Suppressor macrophage treated with lipopolysaccharide for 4 hours (primary cell): ENCODE data around the gene RIT2.

Experiments
- DNase-seq: peaks from one replicate; pipeline ENCODE4 v3.0.0-alpha.2; 2020

Gene RIT2

GRCh38 chr18:43080671-43081070 is 34.8 kb downstream of the RIT2 start:
- DNase-seq = no peak

GRCh38 chr18:43079422-43079821 is 36.1 kb downstream of the RIT2 start:
- no peak for DNase-seq

GRCh38 chr18:43078478-43079092 is 36.9 kb downstream of the RIT2 start:
- no peak for DNase-seq

GRCh38 chr18:43077510-43078308 is 37.8 kb downstream of the RIT2 start:
- no peak for DNase-seq

- no peak for DNase-seq
Measured at GRCh38 chr18:43073771-43074170, 41.7 kb downstream of the RIT2 start.

- no peak for DNase-seq
Measured at GRCh38 chr18:43068781-43069180, 46.7 kb downstream of the RIT2 start.

- DNase-seq = no peak
Measured at GRCh38 chr18:43067570-43067969, 47.9 kb downstream of the RIT2 start.

- DNase-seq = no peak
Measured at GRCh38 chr18:43061816-43062215, 53.7 kb downstream of the RIT2 start.

GRCh38 chr18:43061318-43061717 is 54.2 kb downstream of the RIT2 start:
- DNase-seq = no peak

- no peak for DNase-seq
Measured at GRCh38 chr18:43060020-43060419, 55.5 kb downstream of the RIT2 start.

GRCh38 chr18:43054815-43055519 is 60.5 kb downstream of the RIT2 start:
- no peak for DNase-seq

GRCh38 chr18:43049021-43049420 is 66.5 kb downstream of the RIT2 start:
- DNase-seq = no peak

- DNase-seq = no peak
Measured at GRCh38 chr18:43046322-43046721, 69.2 kb downstream of the RIT2 start.

- DNase-seq = no peak
Measured at GRCh38 chr18:43043626-43044025, 71.9 kb downstream of the RIT2 start.

- DNase-seq = no peak
Measured at GRCh38 chr18:43040281-43040680, 75.2 kb downstream of the RIT2 start.

- no peak for DNase-seq
Measured at GRCh38 chr18:43034683-43035500, 80.6 kb downstream of the RIT2 start.

GRCh38 chr18:43031169-43031568 is 84.3 kb downstream of the RIT2 start:
- no peak for DNase-seq

GRCh38 chr18:43029414-43029813 is 86.1 kb downstream of the RIT2 start:
- DNase-seq = no peak

GRCh38 chr18:43022874-43023273 is 92.6 kb downstream of the RIT2 start:
- peak; percentile 2 for DNase-seq

GRCh38 chr18:43017622-43018021 is 97.9 kb downstream of the RIT2 start:
- DNase-seq = no peak

- DNase-seq = no peak
Measured at GRCh38 chr18:43013486-43013885, 102.0 kb downstream of the RIT2 start.

- DNase-seq = no peak
Measured at GRCh38 chr18:43012951-43013350, 102.5 kb downstream of the RIT2 start.

GRCh38 chr18:43010611-43011010 is 104.9 kb downstream of the RIT2 start:
- DNase-seq = no peak
